Gastroesophageal sphincter (tissue), 3 donors: ENCODE measurements around the gene MT1E.

Experiments
- EP300 ChIP-seq: sonication (generic); formaldehyde crosslinking; IDR thresholded peaks from one replicate; pipeline ENCODE4 v1.6.1; 2017; ENCODE audit warnings: antibody characterized with exemption, mild to moderate bottlenecking
- POLR2A ChIP-seq, 2 donors: fragments of 450-650 bp; IDR thresholded peaks; one replicate each; pipeline ENCODE4 v1.6.1; 2017; ENCODE audit warnings: antibody characterized with exemption in 2 of 2, mild to moderate bottlenecking in 2 of 2, moderate library complexity in 1 of 2
- POLR2AphosphoS5 ChIP-seq: sonication (generic); formaldehyde crosslinking; IDR thresholded peaks from one replicate; pipeline ENCODE4 v1.6.1; 2017; ENCODE audit warnings: antibody characterized with exemption
- TF ChIP-seq, protein P1 (sequence below), 4 experiments: fragments of 200-600 bp in 2 of 4; fragments of 450-650 bp in 2 of 4; sonication (generic) in 1 of 4; IDR thresholded peaks; one replicate each; pipeline ENCODE4 v1.5.1; 2017 to 2019; ENCODE audit warnings: antibody characterized with exemption in 4 of 4, mild to moderate bottlenecking in 2 of 4, moderate library complexity in 2 of 4

DNA sequence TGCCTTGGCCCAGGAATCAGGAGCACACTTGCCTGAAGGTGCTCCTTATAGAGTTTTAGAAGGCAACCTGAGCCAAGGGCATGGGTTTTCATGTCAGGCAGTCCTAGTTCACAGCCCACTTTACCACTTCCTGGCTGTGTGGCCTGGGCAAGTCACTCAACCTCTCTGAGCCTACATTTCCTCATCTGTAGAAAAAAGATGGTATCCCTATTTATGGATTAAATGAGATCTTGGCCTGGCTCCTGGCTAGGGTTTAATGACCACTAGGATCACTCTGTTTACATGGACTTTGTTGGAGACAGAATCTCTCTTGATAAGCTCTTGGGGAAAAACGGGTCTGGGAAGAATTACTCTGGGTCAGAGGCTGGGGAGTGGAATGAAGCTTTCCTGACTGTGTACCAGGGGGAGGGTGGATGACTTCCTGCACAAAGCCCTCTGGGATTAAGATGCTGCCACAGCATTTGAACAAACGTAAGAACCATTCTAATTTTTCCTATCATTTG lies 14.9 kb upstream of the MT1E start:
- TF ChIP-seq, protein P1, sequence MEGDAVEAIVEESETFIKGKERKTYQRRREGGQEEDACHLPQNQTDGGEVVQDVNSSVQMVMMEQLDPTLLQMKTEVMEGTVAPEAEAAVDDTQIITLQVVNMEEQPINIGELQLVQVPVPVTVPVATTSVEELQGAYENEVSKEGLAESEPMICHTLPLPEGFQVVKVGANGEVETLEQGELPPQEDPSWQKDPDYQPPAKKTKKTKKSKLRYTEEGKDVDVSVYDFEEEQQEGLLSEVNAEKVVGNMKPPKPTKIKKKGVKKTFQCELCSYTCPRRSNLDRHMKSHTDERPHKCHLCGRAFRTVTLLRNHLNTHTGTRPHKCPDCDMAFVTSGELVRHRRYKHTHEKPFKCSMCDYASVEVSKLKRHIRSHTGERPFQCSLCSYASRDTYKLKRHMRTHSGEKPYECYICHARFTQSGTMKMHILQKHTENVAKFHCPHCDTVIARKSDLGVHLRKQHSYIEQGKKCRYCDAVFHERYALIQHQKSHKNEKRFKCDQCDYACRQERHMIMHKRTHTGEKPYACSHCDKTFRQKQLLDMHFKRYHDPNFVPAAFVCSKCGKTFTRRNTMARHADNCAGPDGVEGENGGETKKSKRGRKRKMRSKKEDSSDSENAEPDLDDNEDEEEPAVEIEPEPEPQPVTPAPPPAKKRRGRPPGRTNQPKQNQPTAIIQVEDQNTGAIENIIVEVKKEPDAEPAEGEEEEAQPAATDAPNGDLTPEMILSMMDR (IDR thresholded peaks at IDR 0.05), result no peak
- TF ChIP-seq EP300 (no peak), POLR2AphosphoS5 (no peak), POLR2A (IDR thresholded peaks at IDR 0.05) (no peak)
